Body of pancreas (tissue), 4 donors: ENCODE measurements around the gene VDAC2. TPM values are rescaled to one million over a fixed set of nuclear protein-coding genes. Genes with fewer than 3 reads are reported as not detected.

Experiments
- ATAC-seq: fragments of 150-250 bp; one replicate; pipeline ENCODE4 v1.9.1; 2016
- DNase-seq, 4 donors: peaks; one replicate each; pipeline ENCODE4 v3.0.0-alpha.2; 2019
- H3K27ac ChIP-seq, 4 donors: fragments of 200-600 bp; sonication (generic); 1 replicate in 3 of 4; 2 replicates in 1 of 4; pipeline versions ENCODE4 v1.5.1 to v1.6.1; 2016 to 2019; ENCODE audit warnings: mild to moderate bottlenecking in 1 of 4, mixed read lengths in 1 of 4, moderate library complexity in 1 of 4
- H3K27me3 ChIP-seq, 2 donors: fragments of 200-600 bp; sonication (generic); one replicate each; pipeline ENCODE4 v1.6.0; 2016; ENCODE audit warnings: mild to moderate bottlenecking in 1 of 2
- H3K36me3 ChIP-seq, 2 donors: fragments of 200-600 bp; sonication (generic); replicated peaks in 1 of 2; 2 replicates each; pipeline ENCODE4 v1.5.1; 2016; ENCODE audit warnings: low read depth in 2 of 2; ENCODE audit not compliant: insufficient read depth in 1 of 2
- H3K4me1 ChIP-seq: fragments of 200-600 bp; sonication (generic); one replicate; pipeline ENCODE4 v1.6.0; 2016
- H3K4me3 ChIP-seq, 2 donors: fragments of 200-600 bp; sonication (generic); 1 replicate in 1 of 2; 2 replicates in 1 of 2; pipeline ENCODE4 v1.5.1; 2016 to 2019
- H3K9me3 ChIP-seq, 3 donors: fragments of 200-600 bp; sonication (generic); 1 replicate in 2 of 3; 2 replicates in 1 of 3; pipeline ENCODE4 v1.5.1; 2016
- POLR2A ChIP-seq, 3 donors: fragments of 450-650 bp; IDR thresholded peaks; one replicate each; pipeline ENCODE4 v1.6.1; 2016; ENCODE audit warnings: antibody characterized with exemption in 3 of 3, mild to moderate bottlenecking in 2 of 3
- WGBS, 2 donors: methylation state at CpG; one replicate each; pipeline ENCODE4 v1.1.5; 2017; 5-methylcytosine and 5-hydroxymethylcytosine counted together
- intact Hi-C: fragments of 100-400 bp; cut with DNase I; formaldehyde crosslinking; loops from one replicate; pipeline ENCODE4 v1.15.1; 2023
- total RNA-seq, 2 donors: library from RNA; depleted of rRNA; stranded (reverse); fragments of >200 nt; gene quantifications; one replicate each; pipeline ENCODE4 v1.1.0, GENCODE V29; 2016
- TF ChIP-seq, protein P1 (sequence below), 7 experiments: fragments of 450-650 bp in 4 of 7; fragments of 200-600 bp in 3 of 7; sonication (generic) in 3 of 7; IDR thresholded peaks; one replicate each; pipeline ENCODE4 v1.5.1; 2016 to 2019; ENCODE audit warnings: antibody characterized with exemption in 7 of 7

The VDAC2 gene
- total RNA-seq, 2 donors from 2014 or later, result 52.7 to 71.3 TPM

DNA sequence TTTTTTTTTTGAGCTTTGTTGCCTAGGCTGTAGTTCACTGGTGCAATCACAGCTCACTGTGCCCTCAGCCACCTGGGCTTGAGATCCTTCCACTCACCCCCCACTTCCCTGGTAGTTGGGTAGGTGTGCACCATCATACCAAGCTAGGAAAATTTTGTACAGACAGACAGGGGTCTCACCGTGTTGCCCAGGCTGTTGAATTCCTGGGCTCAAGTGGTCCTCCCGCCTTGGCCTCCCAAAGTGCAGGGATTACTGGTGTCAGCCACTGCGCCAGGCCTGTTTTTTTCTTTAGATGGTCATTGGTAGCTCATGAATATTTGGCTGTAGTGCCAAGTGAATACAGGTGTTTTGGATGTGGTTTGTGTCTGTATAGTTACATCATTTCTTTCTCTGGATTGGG is 17.7 kb downstream of the VDAC2 start:
- DNase-seq, result no peak
- Histone ChIP-seq H3K36me3 (peaks cover 0 to 12% of the 10 kb centered on the region in 2 donors), H3K4me3 (no peak overlapping the region), H3K9me3 (no peaks in the 10 kb centered on the region), H3K4me1 (peaks cover 73% of the 10 kb centered on the region), H3K27me3 (no peaks in the 10 kb centered on the region), H3K27ac (peak overlapping the region in 2 of 4 donors; percentile 32 to 40)
- 72 to 100% methylated on average over 3 of the region's 3 CpGs for WGBS, 2 donors
- intact Hi-C loops, result no loop called here
- ATAC-seq, result no peak
- TF ChIP-seq POLR2A (IDR thresholded peaks at IDR 0.05), result no peak
- TF ChIP-seq, protein P1, sequence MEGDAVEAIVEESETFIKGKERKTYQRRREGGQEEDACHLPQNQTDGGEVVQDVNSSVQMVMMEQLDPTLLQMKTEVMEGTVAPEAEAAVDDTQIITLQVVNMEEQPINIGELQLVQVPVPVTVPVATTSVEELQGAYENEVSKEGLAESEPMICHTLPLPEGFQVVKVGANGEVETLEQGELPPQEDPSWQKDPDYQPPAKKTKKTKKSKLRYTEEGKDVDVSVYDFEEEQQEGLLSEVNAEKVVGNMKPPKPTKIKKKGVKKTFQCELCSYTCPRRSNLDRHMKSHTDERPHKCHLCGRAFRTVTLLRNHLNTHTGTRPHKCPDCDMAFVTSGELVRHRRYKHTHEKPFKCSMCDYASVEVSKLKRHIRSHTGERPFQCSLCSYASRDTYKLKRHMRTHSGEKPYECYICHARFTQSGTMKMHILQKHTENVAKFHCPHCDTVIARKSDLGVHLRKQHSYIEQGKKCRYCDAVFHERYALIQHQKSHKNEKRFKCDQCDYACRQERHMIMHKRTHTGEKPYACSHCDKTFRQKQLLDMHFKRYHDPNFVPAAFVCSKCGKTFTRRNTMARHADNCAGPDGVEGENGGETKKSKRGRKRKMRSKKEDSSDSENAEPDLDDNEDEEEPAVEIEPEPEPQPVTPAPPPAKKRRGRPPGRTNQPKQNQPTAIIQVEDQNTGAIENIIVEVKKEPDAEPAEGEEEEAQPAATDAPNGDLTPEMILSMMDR (IDR thresholded peaks at IDR 0.05), result no peak

GRCh38 chr10:75228834-75229233 is 18.2 kb downstream of the VDAC2 start:
- WGBS, 2 donors, result 41 to 46% methylated on average over 4 of the region's 4 CpGs
- Histone ChIP-seq H3K4me1 (peaks cover 73% of the 10 kb centered on the region), H3K36me3 (peaks cover 0 to 9% of the 10 kb centered on the region in 2 donors), H3K27ac (peak overlapping the region in 2 of 4 donors; percentile 32 to 40), H3K27me3 (no peaks in the 10 kb centered on the region), H3K9me3 (no peaks in the 10 kb centered on the region), H3K4me3 (no peak overlapping the region)
- DNase-seq (no peak), ATAC-seq (no peak)
- intact Hi-C loops, result no loop called here
- TF ChIP-seq POLR2A (IDR thresholded peaks at IDR 0.05), result no peak
- TF ChIP-seq, protein P1 (IDR thresholded peaks at IDR 0.05), result no peak

DNA sequence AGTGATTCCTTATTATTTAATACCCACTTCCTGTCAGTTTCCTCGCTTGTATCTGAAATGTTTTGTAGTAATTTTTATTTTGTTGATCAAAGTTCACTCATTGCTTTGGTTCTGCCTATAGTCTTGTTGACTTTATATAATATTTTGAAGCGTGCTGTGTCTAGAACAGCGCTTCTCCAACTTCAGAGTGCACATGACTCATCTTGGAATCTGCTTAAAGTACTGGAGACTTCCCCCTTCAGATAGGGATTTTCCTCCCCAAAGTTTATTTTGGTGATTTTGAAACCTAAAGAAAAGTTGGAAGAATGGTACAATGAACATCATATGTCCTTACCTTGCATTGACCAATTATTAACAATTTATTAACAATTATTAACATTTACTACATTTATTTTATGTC is 19.4 kb downstream of the VDAC2 start:
- H3K36me3 ChIP-seq, result peaks cover 0 to 9% of the 10 kb centered on the region in 2 donors
- peak overlapping the region in 1 of 4 donors; percentile 15 for H3K27ac ChIP-seq
- ATAC-seq, result no peak
- intact Hi-C loops, result no loop called here
- no peaks in the 10 kb centered on the region for H3K9me3 ChIP-seq
- no peak for DNase-seq
- H3K4me1 ChIP-seq, result peaks cover 71% of the 10 kb centered on the region
- TF ChIP-seq, protein P1 (IDR thresholded peaks at IDR 0.05), result no peak
- no peak for TF ChIP-seq POLR2A (IDR thresholded peaks at IDR 0.05)
- H3K27me3 ChIP-seq, result no peaks in the 10 kb centered on the region
- WGBS, 2 donors, result 75 to 82% methylated on average over 3 of the region's 3 CpGs
- no peak overlapping the region for H3K4me3 ChIP-seq

DNA sequence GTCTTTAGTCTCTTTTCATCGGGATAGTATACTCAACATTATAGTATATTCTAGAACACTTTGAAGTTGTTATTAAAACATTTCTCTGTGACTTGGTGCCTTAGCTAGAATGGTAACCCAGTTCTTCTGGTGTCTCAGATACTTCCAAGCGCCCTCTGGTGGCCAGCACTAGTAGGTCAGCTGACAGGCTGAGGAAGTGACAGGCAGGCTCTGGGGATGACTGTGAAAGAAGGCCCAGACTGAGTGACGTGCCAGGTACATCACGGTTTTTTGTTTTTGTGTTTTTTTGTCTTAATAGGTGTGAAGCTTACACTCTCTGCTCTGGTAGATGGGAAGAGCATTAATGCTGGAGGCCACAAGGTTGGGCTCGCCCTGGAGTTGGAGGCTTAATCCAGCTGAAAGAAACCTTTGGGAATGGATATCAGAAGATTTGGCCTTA is 20.0 kb downstream of the VDAC2 start:
- peaks cover 69% of the 10 kb centered on the region for H3K4me1 ChIP-seq

More for the DNA sequence above, 20.0 kb downstream of the VDAC2 start:
- no peak for TF ChIP-seq POLR2A (IDR thresholded peaks at IDR 0.05)
- TF ChIP-seq, protein P1 (IDR thresholded peaks at IDR 0.05), result peak; percentile 77 to 90 (median 85)
- peaks cover 0 to 9% of the 10 kb centered on the region in 2 donors for H3K36me3 ChIP-seq
- 21 to 26% methylated on average over 5 of the region's 5 CpGs for WGBS, 2 donors
- intact Hi-C loops, result no loop called here
- H3K4me3 ChIP-seq, result no peak overlapping the region
- H3K9me3 ChIP-seq, result no peaks in the 10 kb centered on the region
- H3K27ac ChIP-seq, result peak overlapping the region in 2 of 4 donors; percentile 1 to 22
- DNase-seq (peak; percentile 91 to 94 (median 92)), ATAC-seq (no peak)
- H3K27me3 ChIP-seq, result no peaks in the 10 kb centered on the region
